DND-41 (cell line): ENCODE results near the gene TRPM3.
"Not testable (repeated sequence)": the region's sequence is repeated elsewhere in the genome, so short reads cannot be mapped to it uniquely, and the experiment has no call there.

ENCODE experiments used
- EZH2 ChIP-seq: IDR thresholded peaks from 3 replicates; pipeline ENCODE4 v1.6.1; 2012; ENCODE audit warnings: borderline replicate concordance, low read depth, mild to moderate bottlenecking, moderate library complexity, low read length, inconsistent platforms; ENCODE audit not compliant: severe bottlenecking
- TF ChIP-seq, protein P1 (sequence below): IDR thresholded peaks from 2 replicates; pipeline ENCODE4 v1.5.1; 2012; ENCODE audit warnings: borderline replicate concordance, low read length, moderate library complexity, mild to moderate bottlenecking; ENCODE audit not compliant: poor library complexity, severe bottlenecking; ENCODE audit errors: extremely low read depth

DNA sequence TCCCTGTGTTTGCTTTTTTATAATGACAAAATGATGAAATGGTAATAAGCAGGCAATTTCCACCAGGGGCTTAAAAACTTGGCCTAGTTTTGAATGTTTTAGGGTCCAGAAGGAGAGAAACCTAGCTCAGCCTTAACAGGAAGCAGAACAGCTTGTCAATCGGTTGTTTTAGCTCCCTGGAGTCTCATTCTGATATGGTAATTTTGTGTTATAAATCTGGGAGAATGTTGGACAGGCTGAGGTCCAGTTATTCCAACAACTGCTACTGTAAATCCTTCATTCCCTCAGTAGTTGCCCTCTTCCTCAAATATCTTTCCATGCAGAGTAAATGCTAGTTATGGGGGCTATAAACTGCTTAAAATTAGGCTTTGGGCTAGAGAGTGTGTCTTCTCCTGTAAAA, 397.4 kb downstream of the TRPM3 start:
- TF ChIP-seq EZH2: not testable (repeated sequence)
- TF ChIP-seq, protein P1, sequence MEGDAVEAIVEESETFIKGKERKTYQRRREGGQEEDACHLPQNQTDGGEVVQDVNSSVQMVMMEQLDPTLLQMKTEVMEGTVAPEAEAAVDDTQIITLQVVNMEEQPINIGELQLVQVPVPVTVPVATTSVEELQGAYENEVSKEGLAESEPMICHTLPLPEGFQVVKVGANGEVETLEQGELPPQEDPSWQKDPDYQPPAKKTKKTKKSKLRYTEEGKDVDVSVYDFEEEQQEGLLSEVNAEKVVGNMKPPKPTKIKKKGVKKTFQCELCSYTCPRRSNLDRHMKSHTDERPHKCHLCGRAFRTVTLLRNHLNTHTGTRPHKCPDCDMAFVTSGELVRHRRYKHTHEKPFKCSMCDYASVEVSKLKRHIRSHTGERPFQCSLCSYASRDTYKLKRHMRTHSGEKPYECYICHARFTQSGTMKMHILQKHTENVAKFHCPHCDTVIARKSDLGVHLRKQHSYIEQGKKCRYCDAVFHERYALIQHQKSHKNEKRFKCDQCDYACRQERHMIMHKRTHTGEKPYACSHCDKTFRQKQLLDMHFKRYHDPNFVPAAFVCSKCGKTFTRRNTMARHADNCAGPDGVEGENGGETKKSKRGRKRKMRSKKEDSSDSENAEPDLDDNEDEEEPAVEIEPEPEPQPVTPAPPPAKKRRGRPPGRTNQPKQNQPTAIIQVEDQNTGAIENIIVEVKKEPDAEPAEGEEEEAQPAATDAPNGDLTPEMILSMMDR: not testable (repeated sequence)
